ENCODE measurements around the gene CKS1B.
"Not testable (repeated sequence)": the region's sequence is repeated elsewhere in the genome, so short reads cannot be mapped to it uniquely, and the experiment has no call there.

Gene CKS1B

GRCh38 chr1:154995301-154995983, 21.0 kb downstream of the CKS1B start:
- not testable (repeated sequence) for H3K27ac ChIP-seq (ENCODE audit: insufficient read depth, low read depth, low read length, poor library complexity, severe bottlenecking); H3K27me3 ChIP-seq (ENCODE audit: control insufficient read depth, insufficient read depth, low read length, poor library complexity, severe bottlenecking); H3K9me3 ChIP-seq (ENCODE audit: control insufficient read depth, low read length); H3K36me3 ChIP-seq (ENCODE audit: control insufficient read depth, insufficient read depth, low read length); H3K4me3 ChIP-seq (ENCODE audit: insufficient read depth, low read depth, low read length); H3K4me1 ChIP-seq (ENCODE audit: control insufficient read depth, insufficient read depth, low read length)
- 77 to 91% methylated on average over 10 to 12 of the region's 13 CpGs for WGBS, 2 experiments

GRCh38 chr1:154996966-154997701, 22.7 kb downstream of the CKS1B start:
- H3K27me3 ChIP-seq (ENCODE audit: control insufficient read depth, insufficient read depth, low read length, poor library complexity, severe bottlenecking) = no peaks in the 10 kb centered on the region
- no peaks in the 10 kb centered on the region for H3K36me3 ChIP-seq (ENCODE audit: control insufficient read depth, insufficient read depth, low read length)
- H3K9me3 ChIP-seq (ENCODE audit: control insufficient read depth, low read length) = no peaks in the 10 kb centered on the region
- no peak overlapping the region for H3K4me3 ChIP-seq (ENCODE audit: insufficient read depth, low read depth, low read length)
- no peak overlapping the region for H3K27ac ChIP-seq (ENCODE audit: insufficient read depth, low read depth, low read length, poor library complexity, severe bottlenecking)
- WGBS, 2 experiments = 88 to 89% methylated on average over 15 of the region's 15 CpGs
- no peaks in the 10 kb centered on the region for H3K4me1 ChIP-seq (ENCODE audit: control insufficient read depth, insufficient read depth, low read length)

GRCh38 chr1:154998201-154998780, 23.8 kb downstream of the CKS1B start:
- Histone ChIP-seq H3K27me3 (ENCODE audit: control insufficient read depth, insufficient read depth, low read length, poor library complexity, severe bottlenecking) (no peaks in the 10 kb centered on the region), H3K4me3 (ENCODE audit: insufficient read depth, low read depth, low read length) (no peak overlapping the region), H3K4me1 (ENCODE audit: control insufficient read depth, insufficient read depth, low read length) (no peaks in the 10 kb centered on the region), H3K9me3 (ENCODE audit: control insufficient read depth, low read length) (no peaks in the 10 kb centered on the region), H3K27ac (ENCODE audit: insufficient read depth, low read depth, low read length, poor library complexity, severe bottlenecking) (no peak overlapping the region), H3K36me3 (ENCODE audit: control insufficient read depth, insufficient read depth, low read length) (no peaks in the 10 kb centered on the region)
- WGBS, 2 experiments = 92 to 96% methylated on average over 14 to 16 of the region's 16 CpGs

GRCh38 chr1:154998818-154999570, 24.5 kb downstream of the CKS1B start:
- Histone ChIP-seq H3K27me3 (ENCODE audit: control insufficient read depth, insufficient read depth, low read length, poor library complexity, severe bottlenecking) (no peaks in the 10 kb centered on the region), H3K36me3 (ENCODE audit: control insufficient read depth, insufficient read depth, low read length) (no peaks in the 10 kb centered on the region), H3K27ac (ENCODE audit: insufficient read depth, low read depth, low read length, poor library complexity, severe bottlenecking) (no peak overlapping the region), H3K9me3 (ENCODE audit: control insufficient read depth, low read length) (no peaks in the 10 kb centered on the region), H3K4me3 (ENCODE audit: insufficient read depth, low read depth, low read length) (peak overlapping the region; percentile 55), H3K4me1 (ENCODE audit: control insufficient read depth, insufficient read depth, low read length) (peaks cover under 1% of the 10 kb centered on the region)
- 21% methylated on average over 40 of the region's 40 CpGs for WGBS, 2 experiments

- no peaks in the 10 kb centered on the region for H3K27me3 ChIP-seq (ENCODE audit: control insufficient read depth, insufficient read depth, low read length, poor library complexity, severe bottlenecking)
- no peaks in the 10 kb centered on the region for H3K9me3 ChIP-seq (ENCODE audit: control insufficient read depth, low read length)
- 0 to 1% methylated on average over 50 of the region's 50 CpGs for WGBS, 2 experiments
- H3K4me1 ChIP-seq (ENCODE audit: control insufficient read depth, insufficient read depth, low read length) = peaks cover 8% of the 10 kb centered on the region
- no peaks in the 10 kb centered on the region for H3K36me3 ChIP-seq (ENCODE audit: control insufficient read depth, insufficient read depth, low read length)
- peak overlapping the region; percentile 55 for H3K4me3 ChIP-seq (ENCODE audit: insufficient read depth, low read depth, low read length)
- H3K27ac ChIP-seq (ENCODE audit: insufficient read depth, low read depth, low read length, poor library complexity, severe bottlenecking) = peak overlapping the region; percentile 80
Observed at GRCh38 chr1:154999571-155000410, 25.3 kb downstream of the CKS1B start.

- no peaks in the 10 kb centered on the region for H3K9me3 ChIP-seq (ENCODE audit: control insufficient read depth, low read length)
- no peaks in the 10 kb centered on the region for H3K36me3 ChIP-seq (ENCODE audit: control insufficient read depth, insufficient read depth, low read length)
- H3K4me3 ChIP-seq (ENCODE audit: insufficient read depth, low read depth, low read length) = peak overlapping the region; percentile 55
- H3K27me3 ChIP-seq (ENCODE audit: control insufficient read depth, insufficient read depth, low read length, poor library complexity, severe bottlenecking) = no peaks in the 10 kb centered on the region
- WGBS, 2 experiments = 0 to 1% methylated on average over 8 of the region's 13 CpGs
- H3K4me1 ChIP-seq (ENCODE audit: control insufficient read depth, insufficient read depth, low read length) = peaks cover 10% of the 10 kb centered on the region
- H3K27ac ChIP-seq (ENCODE audit: insufficient read depth, low read depth, low read length, poor library complexity, severe bottlenecking) = peak overlapping the region; percentile 80
Observed at GRCh38 chr1:155000411-155000725, 25.9 kb downstream of the CKS1B start.

- H3K27ac ChIP-seq (ENCODE audit: insufficient read depth, low read depth, low read length, poor library complexity, severe bottlenecking) = peak overlapping the region; percentile 80
- H3K9me3 ChIP-seq (ENCODE audit: control insufficient read depth, low read length) = no peaks in the 10 kb centered on the region
- H3K4me3 ChIP-seq (ENCODE audit: insufficient read depth, low read depth, low read length) = peak overlapping the region; percentile 55
- no peaks in the 10 kb centered on the region for H3K36me3 ChIP-seq (ENCODE audit: control insufficient read depth, insufficient read depth, low read length)
- no peaks in the 10 kb centered on the region for H3K27me3 ChIP-seq (ENCODE audit: control insufficient read depth, insufficient read depth, low read length, poor library complexity, severe bottlenecking)
- peaks cover 10% of the 10 kb centered on the region for H3K4me1 ChIP-seq (ENCODE audit: control insufficient read depth, insufficient read depth, low read length)
- 0 to 1% methylated on average over 43 of the region's 43 CpGs for whole genome bisulfite sequencing, 2 experiments
Observed at GRCh38 chr1:155000726-155001424, 26.4 kb downstream of the CKS1B start.

GRCh38 chr1:155001425-155001674, 26.9 kb downstream of the CKS1B start:
- H3K27me3 ChIP-seq (ENCODE audit: control insufficient read depth, insufficient read depth, low read length, poor library complexity, severe bottlenecking) = no peaks in the 10 kb centered on the region
- H3K4me1 ChIP-seq (ENCODE audit: control insufficient read depth, insufficient read depth, low read length) = peaks cover 10% of the 10 kb centered on the region
- H3K4me3 ChIP-seq (ENCODE audit: insufficient read depth, low read depth, low read length) = peak overlapping the region; percentile 55
- H3K9me3 ChIP-seq (ENCODE audit: control insufficient read depth, low read length) = no peaks in the 10 kb centered on the region
- H3K36me3 ChIP-seq (ENCODE audit: control insufficient read depth, insufficient read depth, low read length) = no peaks in the 10 kb centered on the region
- 1% methylated on average over 11 of the region's 11 CpGs for WGBS, 2 experiments
- peak overlapping the region; percentile 80 for H3K27ac ChIP-seq (ENCODE audit: insufficient read depth, low read depth, low read length, poor library complexity, severe bottlenecking)

- peaks cover 10% of the 10 kb centered on the region for H3K4me1 ChIP-seq (ENCODE audit: control insufficient read depth, insufficient read depth, low read length)
- WGBS, 2 experiments = 0% methylated on average over 38 of the region's 38 CpGs
- peak overlapping the region; percentile 80 for H3K27ac ChIP-seq (ENCODE audit: insufficient read depth, low read depth, low read length, poor library complexity, severe bottlenecking)
- no peaks in the 10 kb centered on the region for H3K9me3 ChIP-seq (ENCODE audit: control insufficient read depth, low read length)
- no peaks in the 10 kb centered on the region for H3K27me3 ChIP-seq (ENCODE audit: control insufficient read depth, insufficient read depth, low read length, poor library complexity, severe bottlenecking)
- H3K4me3 ChIP-seq (ENCODE audit: insufficient read depth, low read depth, low read length) = peak overlapping the region; percentile 55
- H3K36me3 ChIP-seq (ENCODE audit: control insufficient read depth, insufficient read depth, low read length) = no peaks in the 10 kb centered on the region
Observed at GRCh38 chr1:155001675-155002463, 27.4 kb downstream of the CKS1B start.
